Osteoblast (primary cell): Measurements from ENCODE around the gene ETFA. TPM values are rescaled to one million over a fixed set of nuclear protein-coding genes. Genes with fewer than 3 reads are reported as not detected.
"Not testable (repeated sequence)": the region's sequence is repeated elsewhere in the genome, so short reads cannot be mapped to it uniquely, and the experiment has no call there.

Source experiments
- DNase-seq: peaks from one replicate; pipeline ENCODE4 v3.0.0; 2011; ENCODE audit warnings: low spot score, mixed read lengths; ENCODE audit not compliant: insufficient read length; ENCODE audit errors: missing footprints
- H2AFZ ChIP-seq: 2 replicates; pipeline ENCODE4 v1.6.0; 2011; ENCODE audit warnings: mild to moderate bottlenecking, low read length
- H3K27ac ChIP-seq: 2 replicates; pipeline ENCODE4 v1.5.1; 2011; ENCODE audit warnings: mild to moderate bottlenecking, low read depth, low read length, moderate library complexity
- H3K27me3 ChIP-seq: 2 replicates; pipeline ENCODE4 v1.6.0; 2012; ENCODE audit warnings: mild to moderate bottlenecking, control low read depth, inconsistent platforms, low read length, moderate library complexity; ENCODE audit not compliant: insufficient read depth
- H3K36me3 ChIP-seq: 2 replicates; pipeline ENCODE4 v1.5.1; 2011; ENCODE audit warnings: mild to moderate bottlenecking, low read length, control low read depth, moderate library complexity; ENCODE audit not compliant: insufficient read depth
- H3K4me1 ChIP-seq: 2 replicates; pipeline ENCODE4 v1.5.1; 2011; ENCODE audit warnings: mild to moderate bottlenecking, low read length, control low read depth, moderate library complexity; ENCODE audit not compliant: insufficient read depth
- H3K4me2 ChIP-seq: 2 replicates; pipeline ENCODE4 v1.6.0; 2011; ENCODE audit warnings: mild to moderate bottlenecking, low read length; ENCODE audit not compliant: insufficient read depth
- H3K4me3 ChIP-seq: fragments of 200-600 bp; sonication (generic); 3 replicates; pipeline ENCODE4 v1.5.1; 2012; ENCODE audit warnings: mild to moderate bottlenecking, low read length, inconsistent platforms; ENCODE audit not compliant: insufficient read depth
- H3K79me2 ChIP-seq: 2 replicates; pipeline ENCODE4 v1.6.0; 2012; ENCODE audit warnings: mild to moderate bottlenecking, low read length, control low read depth, inconsistent platforms; ENCODE audit not compliant: insufficient read depth
- H3K9me3 ChIP-seq: 2 replicates; pipeline ENCODE4 v1.5.1; 2011; ENCODE audit warnings: low read depth, low read length, control low read depth
- H4K20me1 ChIP-seq: 2 replicates; pipeline ENCODE4 v1.6.0; 2012; ENCODE audit warnings: mild to moderate bottlenecking, low read length, control low read depth; ENCODE audit not compliant: insufficient read depth
- CTCF ChIP-seq: IDR thresholded peaks from 2 replicates; pipeline ENCODE4 v1.5.1; 2011; ENCODE audit warnings: mild to moderate bottlenecking, low read depth, low read length, moderate library complexity; ENCODE audit errors: extremely low read depth
- total RNA-seq: library from RNA; depleted of rRNA; stranded (reverse); fragments of >200 nt; gene quantifications from 2 replicates; pipeline ENCODE4 v1.2.3, GENCODE V29; 2012

ETFA gene
- total RNA-seq, 1 donor = 85.0 TPM

DNA sequence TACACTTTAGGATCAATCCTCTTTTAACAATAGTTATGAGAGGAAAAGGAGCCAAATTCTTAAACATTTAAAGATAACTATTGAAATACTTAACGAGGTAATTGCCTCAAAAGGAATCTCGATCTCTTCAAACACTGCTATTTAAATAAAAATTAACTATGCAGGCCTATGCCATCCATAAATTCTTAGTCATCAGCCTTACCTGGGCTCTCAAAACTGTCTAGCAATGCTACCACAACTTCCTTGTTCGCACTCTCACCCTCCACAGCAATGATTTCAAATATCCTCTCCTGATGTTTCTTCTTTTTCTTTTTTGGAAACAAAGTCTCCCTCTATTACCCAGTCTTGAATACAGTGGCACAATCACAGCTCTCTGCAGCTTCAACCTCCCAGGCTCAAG lies 12.3 kb downstream of the ETFA start:
- no peaks in the 10 kb centered on the region for H3K9me3 ChIP-seq
- no peak overlapping the region for H3K4me3 ChIP-seq
- H3K4me1 ChIP-seq = peaks cover 3% of the 10 kb centered on the region
- DNase-seq = no peak
- H2AFZ ChIP-seq = no peak overlapping the region
- no peak overlapping the region for H3K4me2 ChIP-seq
- peaks cover 87% of the 10 kb centered on the region for H3K79me2 ChIP-seq
- no peak for TF ChIP-seq CTCF
- H4K20me1 ChIP-seq = peaks cover 52% of the 10 kb centered on the region
- H3K27ac ChIP-seq = no peak overlapping the region
- no peaks in the 10 kb centered on the region for H3K36me3 ChIP-seq
- H3K27me3 ChIP-seq = no peaks in the 10 kb centered on the region

GRCh38 chr15:76297951-76298350 lies 13.3 kb downstream of the ETFA start:
- H3K27me3 ChIP-seq, H3K4me3 ChIP-seq, H3K4me2 ChIP-seq, H2AFZ ChIP-seq, DNase-seq, H3K36me3 ChIP-seq, H3K9me3 ChIP-seq, H3K27ac ChIP-seq: not testable (repeated sequence)
- Histone ChIP-seq H3K79me2 (peaks cover 84% of the 10 kb centered on the region), H4K20me1 (peaks cover 52% of the 10 kb centered on the region), H3K4me1 (peaks cover 12% of the 10 kb centered on the region)

DNA sequence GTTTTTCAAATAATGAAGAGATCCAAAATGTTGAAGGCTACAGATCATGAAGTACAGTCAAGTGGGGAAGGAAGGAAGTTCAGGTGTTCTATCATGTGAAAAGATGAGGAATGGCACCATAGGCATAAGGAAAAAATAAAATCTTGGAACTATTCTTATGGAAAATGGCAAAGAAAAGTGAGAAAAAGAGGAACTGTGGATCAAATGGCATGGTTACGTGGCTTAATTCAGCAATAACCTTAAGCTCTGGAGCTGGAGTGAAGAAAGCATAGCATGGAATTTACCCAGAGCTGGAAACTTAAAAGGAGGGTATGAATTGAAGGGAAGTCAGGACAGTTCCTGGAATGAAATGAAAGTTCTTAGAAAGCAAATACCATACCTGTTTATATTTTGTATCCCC lies 14.4 kb downstream of the ETFA start:
- no peak for TF ChIP-seq CTCF
- Histone ChIP-seq H3K4me1 (peaks cover 12% of the 10 kb centered on the region), H3K79me2 (peaks cover 84% of the 10 kb centered on the region), H3K4me2 (no peak overlapping the region), H4K20me1 (peaks cover 42% of the 10 kb centered on the region), H3K4me3 (no peak overlapping the region), H2AFZ (no peak overlapping the region), H3K36me3 (peaks cover 4% of the 10 kb centered on the region), H3K9me3 (no peaks in the 10 kb centered on the region), H3K27me3 (no peaks in the 10 kb centered on the region), H3K27ac (no peak overlapping the region)
- DNase-seq = no peak

GRCh38 chr15:76294463-76294862 lies 16.8 kb downstream of the ETFA start:
- not testable (repeated sequence) for H3K27ac ChIP-seq, H3K9me3 ChIP-seq, H3K4me2 ChIP-seq, H3K36me3 ChIP-seq, H3K4me3 ChIP-seq, H2AFZ ChIP-seq, DNase-seq, H3K27me3 ChIP-seq
- Histone ChIP-seq H3K79me2 (peaks cover 70% of the 10 kb centered on the region), H3K4me1 (peaks cover 12% of the 10 kb centered on the region), H4K20me1 (peaks cover 24% of the 10 kb centered on the region)

- Histone ChIP-seq H2AFZ (no peak overlapping the region), H3K27me3 (no peaks in the 10 kb centered on the region), H3K4me3 (no peak overlapping the region), H3K27ac (no peak overlapping the region), H3K4me2 (peak overlapping the region; percentile 29), H3K36me3 (peaks cover 4% of the 10 kb centered on the region), H4K20me1 (peaks cover 17% of the 10 kb centered on the region), H3K79me2 (peaks cover 60% of the 10 kb centered on the region), H3K4me1 (peaks cover 12% of the 10 kb centered on the region), H3K9me3 (no peaks in the 10 kb centered on the region)
- peak; percentile 86 for DNase-seq
- TF ChIP-seq CTCF = no peak
Observed at GRCh38 chr15:76293361-76293760, 17.9 kb downstream of the ETFA start.
